HG03097 (cell line): Measurements from ENCODE around the gene ANAPC2.

ENCODE experiments used
- ATAC-seq: cut with Tn5 transposase; IDR thresholded peaks from one replicate; pipeline ENCODE4 v1.9.1; 2021; ENCODE audit not compliant: unreplicated experiment, low FRiP score

The ANAPC2 gene

DNA sequence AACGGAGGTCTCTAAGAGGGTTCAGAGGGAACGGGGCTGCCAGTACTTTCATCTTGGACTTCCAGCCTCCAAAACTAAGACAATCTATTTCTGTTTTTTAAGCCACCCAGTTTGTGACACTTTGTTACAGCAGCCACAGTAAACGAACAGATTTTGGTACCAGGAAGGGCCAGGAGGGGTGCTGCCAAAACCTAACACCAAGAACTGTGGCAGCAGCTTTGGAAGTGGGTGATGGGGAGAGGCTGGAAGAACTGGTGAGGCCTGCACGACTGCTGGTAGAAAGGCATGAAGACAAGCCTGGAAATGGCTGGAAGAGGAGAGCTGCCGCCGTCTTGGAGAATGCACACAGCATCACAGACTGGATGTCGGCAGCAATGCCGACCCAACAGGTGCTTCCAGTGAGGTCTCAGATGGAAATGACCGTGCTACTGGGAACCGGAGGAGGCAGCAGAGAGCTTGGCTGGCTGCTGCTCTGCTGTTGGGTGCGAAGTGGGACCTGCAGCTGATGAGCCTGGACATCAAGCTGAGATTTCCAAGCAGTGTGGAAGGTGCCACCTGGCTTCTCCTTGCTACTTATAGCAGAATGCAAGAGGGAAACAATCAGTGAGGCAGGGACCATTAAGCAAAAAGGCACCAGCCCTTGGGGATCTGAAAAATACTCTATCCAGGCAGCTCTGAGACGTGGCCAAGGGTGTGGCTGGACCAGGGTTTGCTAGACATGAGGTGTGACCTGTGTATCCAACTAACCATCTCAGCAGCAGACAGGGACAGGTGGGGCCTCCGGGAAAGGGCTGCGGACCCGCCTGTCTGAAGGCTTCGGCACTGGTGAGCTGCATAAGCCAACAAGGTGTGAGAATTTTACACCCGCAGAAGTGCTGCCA, 11.8 kb downstream of the ANAPC2 start:
- no peak for ATAC-seq

DNA sequence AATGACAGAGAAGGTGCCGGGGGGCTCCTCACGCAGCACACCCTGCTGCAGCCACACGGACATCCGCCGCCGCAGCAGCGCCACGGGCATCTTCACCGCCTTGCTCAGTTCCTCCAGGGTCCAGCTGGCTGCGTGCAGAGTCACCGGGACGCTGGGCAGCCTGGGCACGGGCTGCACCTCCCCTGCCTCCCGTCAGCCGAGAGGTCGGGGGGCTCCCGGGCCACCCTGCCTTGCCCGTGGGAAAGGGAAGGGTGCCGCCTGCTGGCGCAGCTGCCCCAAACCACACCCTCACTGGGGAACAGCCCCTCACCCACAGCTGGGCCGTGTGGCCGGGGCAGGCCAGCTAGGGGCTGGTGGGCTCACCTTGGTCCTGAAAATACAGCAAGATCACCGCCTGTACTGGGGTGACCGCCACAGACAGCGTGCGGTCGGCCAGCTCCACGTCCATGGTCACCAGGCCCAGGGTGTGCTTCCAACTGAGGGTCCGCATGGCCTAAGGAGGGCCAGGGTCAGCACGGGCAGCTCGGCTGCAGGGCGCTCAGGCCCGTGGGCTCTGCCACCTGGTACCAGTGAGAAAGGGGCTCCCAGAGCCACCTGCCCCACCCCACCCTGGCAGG, 12.9 kb downstream of the ANAPC2 start:
- ATAC-seq = no peak

DNA sequence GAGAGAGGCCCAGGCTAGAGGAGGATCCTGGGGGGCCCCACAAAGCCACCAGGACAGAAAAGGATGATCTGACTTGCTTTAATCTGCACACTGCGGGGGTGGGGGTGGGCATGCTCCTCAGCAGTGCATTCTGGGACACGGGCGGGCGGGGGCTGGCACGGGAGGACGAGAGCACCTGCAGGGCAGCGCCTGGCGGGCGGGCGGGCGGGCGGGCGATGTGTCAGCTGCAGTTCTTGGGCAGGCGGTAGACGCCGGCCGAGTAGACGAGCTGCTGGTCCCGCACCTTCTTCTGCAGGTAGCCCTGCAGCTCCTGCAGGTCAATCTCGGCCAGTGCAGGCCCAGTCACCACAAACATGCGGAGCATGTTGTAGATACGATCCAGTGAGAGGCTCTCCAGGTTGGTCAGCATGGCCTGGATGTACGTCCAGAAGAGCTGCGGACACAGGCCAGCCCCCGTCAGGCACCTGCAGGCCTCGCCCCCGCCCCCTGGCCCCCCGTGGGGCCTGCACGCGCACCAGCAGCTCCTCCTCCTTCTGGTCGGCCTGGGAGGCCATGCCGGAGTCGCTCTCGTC, 13.6 kb downstream of the ANAPC2 start:
- ATAC-seq = no peak

DNA sequence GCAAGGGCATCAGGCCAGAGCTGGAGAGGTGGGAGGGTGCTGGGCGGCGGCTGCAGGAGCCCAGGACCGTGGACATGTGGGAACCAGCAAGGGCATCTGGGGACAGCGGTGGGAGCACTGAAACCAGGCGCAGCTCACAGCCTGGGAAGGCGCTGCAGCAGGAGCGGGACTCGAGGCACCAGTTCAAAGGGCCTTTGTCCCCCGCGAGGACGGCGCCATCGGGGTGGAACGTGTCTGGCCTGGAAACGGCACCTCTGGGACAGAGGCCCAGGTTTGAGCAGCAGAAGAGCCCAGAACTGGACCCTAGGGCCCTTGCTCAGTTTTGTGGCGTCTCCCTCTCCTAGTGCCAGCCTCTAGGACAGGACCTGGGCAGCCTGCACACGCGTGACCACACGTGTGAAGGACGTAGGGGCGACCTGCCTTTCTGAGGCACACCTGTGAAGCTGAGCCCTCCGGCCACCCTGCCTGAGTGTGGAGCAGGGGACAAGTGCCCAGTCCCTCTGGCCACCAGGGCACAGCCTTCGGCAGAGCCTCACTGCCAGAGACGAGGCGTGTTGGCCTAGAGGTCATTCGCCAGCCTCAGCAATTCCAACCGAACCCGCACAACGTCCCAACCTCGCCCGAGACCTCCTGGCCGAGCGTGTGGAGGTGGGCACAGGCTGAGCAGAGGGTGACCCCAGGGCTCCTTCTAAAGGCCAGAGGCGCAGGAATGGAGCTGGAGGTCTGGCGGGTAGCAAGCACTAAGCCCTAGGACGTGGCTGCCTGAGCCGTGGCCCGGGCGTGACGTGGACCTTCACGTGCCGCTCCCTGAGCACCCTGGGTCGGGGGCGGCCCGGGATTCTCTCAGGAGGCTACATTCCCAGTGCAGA, 14.3 kb downstream of the ANAPC2 start:
- no peak for ATAC-seq

DNA sequence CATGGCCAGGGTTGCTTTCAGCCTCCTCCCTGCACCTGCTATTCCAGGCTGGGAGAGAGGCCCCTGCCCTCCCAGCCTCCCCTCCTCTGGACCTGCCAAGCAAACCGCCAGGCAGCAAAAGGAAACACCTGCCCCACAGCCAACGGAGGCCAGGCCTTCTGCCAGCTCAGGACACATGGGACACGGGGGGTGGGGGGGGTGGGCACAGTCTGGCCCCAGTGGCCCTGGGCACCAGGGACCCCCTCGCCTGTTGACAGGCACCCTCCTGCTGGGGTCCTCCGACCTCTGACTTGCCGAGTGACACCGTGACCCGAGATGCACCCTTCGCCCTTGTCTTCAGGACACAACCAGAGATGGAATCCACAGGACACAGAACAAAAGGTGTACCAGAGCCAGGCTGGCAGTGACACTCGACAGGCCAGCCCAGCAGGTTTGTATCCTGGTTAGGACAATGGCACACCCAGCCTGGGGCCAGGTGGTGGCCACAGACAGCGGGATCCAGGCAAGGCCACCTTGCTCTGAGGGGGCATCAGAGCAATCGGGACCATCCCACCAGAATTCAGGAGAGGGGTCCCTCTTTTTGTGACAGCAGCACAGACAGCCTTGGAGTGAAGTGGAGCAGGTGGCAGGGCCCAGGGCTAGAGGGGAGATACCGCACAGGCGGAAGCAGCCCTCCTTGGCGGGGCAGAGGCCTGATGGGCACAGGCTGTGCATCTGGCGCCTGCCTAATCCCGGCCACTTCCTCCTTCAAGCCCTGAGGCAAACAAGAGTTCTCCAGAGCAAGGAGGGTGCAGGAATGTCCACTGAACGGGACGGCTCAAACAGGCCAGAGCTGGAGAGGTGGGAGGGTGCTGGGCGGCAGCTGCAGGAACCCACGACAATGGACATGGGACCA, 15.2 kb downstream of the ANAPC2 start:
- ATAC-seq = no peak

DNA sequence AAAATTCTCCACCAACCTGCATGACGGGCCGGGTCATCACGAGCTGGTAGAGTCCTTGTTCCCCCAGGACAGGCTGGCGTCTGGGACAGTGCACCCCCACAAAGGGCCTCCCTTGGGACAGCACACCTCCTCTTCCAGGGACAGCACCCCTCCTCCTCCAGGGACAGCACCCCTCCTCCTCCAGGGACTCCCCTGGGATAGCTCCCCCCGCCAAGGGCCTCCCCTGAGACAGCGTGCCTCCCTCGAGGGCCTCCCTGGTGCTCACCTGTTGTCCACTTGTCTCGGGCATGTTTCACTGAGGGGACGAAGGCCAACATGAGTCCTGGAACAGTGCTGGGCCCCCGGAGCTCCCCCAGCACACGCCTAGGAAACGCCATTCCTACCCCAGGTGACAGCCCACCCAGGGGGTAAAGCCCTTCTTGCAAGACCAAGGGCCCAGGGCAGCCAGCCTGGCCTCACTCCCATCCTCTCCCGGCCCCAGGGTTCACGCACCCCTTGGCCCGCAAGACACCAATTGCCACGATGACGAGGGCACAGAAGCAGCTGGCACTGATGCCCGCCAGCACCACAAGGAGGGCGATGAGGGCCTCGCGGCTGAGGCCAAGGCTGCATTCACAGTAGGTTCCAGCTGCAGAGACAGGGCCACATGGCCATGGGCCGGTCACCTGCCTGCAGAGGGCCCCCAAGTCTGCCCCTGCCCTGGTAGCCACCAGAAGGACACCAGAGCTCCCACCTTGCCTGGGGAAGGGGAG, 17.0 kb downstream of the ANAPC2 start:
- no peak for ATAC-seq

DNA sequence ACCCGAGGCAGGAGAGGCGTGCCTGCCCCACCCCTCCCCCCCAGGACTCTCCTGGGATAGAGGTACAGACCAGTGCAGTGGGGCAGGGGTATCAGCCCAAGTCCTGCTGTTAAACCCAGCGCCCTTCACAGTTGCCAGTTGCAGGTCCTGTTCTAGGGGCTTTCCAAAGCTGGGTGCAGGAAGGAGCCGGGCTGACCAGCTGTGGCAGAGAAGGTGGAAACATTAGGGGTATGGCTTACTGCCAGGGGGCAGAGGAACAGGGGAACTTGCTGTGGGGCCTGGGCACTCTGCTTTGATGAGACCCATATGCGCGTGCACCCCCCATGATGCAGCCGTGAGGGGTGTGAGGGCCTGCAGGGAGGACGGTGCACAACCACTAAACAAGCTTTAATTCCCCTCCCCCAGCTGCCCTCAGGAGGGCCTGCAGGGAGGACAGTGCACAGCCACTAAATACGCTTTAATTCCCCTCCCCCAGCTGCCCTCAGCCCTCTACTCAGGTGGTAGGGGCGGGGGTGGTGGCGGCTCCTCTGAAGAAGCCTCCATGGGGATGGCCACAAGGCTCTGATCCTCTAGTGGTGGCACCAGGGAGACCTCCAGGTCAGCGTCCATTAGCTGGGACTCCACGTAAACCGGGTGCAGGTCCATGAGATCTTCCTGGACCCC, 17.7 kb downstream of the ANAPC2 start:
- no peak for ATAC-seq

DNA sequence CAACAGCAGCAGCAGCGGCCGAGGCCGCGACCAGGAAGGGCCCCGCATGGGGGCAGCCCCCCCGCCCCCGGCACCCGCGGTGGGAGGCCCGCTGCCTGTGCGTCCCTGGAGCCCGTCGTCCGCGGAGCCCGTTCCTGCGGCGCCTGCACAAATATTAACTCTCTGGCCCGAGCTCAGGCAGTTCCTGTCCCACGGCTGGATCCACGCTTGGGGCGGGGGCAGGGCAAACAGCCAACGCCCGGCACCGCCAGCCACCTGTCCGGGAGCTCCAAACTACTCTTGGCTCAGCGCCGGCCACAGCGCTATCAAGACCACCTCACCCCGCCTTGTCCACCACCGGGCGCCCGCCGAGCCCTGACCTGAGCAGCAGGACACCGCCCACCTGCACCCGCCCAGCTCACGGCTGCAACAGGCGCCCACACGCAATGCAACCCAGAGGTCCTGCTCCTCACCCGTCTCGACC, 18.4 kb downstream of the ANAPC2 start, which contains the start of gene LRRC26:
TSS of gene LRRC26 (minus strand) at position 156 of the 463 bp plus-strand sequence. CDS start at position 48, 108 bp downstream.
- no peak for ATAC-seq

DNA sequence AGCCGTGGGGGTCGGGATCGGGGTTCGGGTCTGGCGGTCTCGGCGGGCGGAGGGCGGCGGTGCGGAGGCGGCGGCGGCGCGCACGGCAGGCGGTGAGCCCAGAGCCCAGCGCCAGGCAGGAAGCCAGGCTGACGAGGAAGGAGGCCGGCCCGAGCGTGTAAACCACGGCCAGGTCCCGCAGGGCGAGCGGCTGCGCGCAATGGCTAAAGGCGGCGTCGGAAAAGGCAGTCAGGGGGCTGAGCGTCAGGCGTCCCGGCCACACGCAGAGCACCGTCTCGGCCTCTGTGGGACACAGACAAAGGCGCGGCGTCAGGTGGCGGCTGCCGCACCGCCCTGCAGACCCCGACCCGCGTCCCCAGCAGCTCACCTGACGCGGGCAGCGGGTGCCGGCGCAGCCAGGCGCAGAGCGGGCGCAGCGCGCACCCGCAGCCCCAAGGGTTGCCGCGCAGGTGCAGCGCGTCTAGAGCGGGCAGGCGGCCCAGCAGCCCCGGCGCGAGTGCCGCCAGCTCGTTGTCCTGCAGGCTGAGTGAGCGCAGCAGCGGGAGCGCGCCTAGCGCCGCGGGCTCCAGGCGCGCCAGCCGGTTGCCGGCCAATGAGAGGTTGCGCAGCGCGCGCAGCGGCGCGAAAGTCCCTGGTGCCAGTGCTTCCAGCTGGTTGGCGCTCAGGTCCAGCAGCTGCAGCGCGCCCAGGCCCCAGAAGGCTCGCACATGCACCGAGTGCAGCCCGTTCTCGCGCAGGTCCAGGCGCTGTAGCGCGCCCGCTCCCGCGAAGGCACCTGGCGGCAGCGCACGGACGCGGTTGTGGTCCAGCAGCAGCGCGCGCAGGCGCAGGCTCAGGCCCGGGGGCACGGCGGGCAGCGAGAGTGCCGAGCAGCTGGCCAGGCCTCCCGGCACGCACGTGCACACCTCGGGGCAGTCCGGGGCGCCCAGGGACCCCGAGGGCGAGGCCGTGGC, 19.2 kb downstream of the ANAPC2 start:
- no peak for ATAC-seq

DNA sequence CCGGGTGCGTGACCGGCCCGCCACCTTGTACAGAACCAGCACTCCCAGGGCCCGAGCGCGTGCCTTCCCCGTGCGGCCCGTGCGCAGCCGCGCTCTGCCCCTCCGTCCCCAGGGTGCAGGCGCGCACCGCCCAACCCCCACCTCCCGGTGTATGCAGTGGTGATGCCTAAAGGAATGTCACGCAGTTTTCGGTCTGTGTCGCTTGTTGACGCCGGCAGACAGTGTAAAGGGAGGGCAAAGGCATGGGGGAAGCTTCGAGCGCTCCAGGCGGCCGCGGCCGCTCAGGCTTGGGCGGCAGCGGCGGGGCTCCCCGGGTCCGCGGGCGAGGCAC, 19.8 kb downstream of the ANAPC2 start:
- ATAC-seq = no peak

DNA sequence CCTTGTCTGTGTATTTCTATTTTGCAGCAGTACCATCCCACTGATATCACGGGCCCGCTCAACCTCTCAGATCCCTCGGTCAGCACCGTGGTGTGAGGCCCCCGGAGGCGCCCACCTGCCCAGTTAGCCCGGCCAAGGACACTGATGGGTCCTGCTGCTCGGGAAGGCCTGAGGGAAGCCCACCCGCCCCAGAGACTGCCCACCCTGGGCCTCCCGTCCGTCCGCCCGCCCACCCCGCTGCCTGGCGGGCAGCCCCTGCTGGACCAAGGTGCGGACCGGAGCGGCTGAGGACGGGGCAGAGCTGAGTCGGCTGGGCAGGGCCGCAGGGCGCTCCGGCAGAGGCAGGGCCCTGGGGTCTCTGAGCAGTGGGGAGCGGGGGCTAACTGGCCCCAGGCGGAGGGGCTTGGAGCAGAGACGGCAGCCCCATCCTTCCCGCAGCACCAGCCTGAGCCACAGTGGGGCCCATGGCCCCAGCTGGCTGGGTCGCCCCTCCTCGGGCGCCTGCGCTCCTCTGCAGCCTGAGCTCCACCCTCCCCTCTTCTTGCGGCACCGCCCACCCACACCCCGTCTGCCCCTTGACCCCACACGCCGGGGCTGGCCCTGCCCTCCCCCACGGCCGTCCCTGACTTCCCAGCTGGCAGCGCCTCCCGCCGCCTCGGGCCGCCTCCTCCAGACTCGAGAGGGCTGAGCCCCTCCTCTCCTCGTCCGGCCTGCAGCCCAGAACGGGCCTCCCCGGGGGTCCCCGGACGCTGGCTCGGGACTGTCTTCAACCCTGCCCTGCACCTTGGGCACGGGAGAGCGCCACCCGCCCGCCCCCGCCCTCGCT, 20.4 kb downstream of the ANAPC2 start:
- no peak for ATAC-seq

DNA sequence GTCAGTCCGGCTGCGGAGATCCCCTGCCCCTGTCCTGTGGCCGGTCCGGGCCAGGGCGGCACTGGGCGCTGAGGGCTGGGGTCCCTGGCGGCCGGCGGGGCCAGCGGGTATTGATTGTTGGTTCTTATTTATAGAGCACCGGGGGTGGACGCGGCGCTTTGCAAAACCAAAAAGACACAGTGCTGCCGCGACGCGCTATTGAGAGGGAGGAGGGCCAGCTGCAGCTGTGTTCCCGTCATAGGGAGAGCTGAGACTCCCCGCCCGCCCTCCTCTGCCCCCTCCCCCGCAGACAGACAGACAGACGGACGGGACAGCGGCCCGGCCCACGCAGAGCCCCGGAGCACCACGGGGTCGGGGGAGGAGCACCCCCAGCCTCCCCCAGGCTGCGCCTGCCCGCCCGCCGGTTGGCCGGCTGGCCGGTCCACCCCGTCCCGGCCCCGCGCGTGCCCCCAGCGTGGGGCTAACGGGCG, 21.0 kb downstream of the ANAPC2 start:
- no peak for ATAC-seq

DNA sequence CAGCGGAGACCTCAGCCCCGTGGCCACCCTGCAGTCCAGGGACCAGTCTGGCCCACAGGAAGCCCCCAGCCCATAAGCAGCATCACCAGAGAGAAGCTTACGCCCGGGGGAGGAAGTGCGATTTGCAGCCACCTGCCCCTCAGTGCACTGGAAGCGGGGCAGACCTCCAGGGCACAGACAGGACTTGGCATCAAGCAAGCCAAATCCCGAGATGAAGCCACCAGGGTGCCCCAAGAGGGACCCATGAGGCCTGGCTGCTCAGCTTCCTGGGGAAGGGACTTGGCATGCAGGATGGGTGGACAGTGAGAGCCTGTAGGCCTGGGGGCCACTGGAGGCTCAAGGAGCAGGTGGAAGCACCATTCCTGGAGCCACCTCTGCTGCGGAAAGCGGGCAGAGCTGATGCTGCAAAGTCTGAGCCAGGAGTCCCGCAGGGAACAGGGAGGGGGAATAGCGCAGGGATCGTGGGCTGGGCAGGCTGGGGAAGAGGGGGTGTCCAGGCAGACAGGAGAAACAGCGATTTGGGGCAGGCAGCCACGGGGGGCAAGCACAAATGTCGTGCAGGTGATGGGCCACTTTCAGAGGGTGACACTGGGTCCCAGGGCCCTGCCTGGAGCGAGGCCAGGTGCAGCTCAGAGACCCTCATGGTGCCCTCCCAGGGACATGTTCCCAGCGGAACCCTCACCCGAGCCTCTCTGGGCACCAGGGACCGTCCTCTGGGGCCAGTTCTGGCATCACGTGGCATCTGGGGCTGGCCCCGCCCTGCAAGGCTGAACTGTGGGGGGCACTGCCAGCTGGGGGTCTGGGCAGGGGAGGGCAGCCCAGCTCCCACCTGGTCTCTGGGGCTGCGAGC, 21.8 kb downstream of the ANAPC2 start:
- ATAC-seq = no peak

DNA sequence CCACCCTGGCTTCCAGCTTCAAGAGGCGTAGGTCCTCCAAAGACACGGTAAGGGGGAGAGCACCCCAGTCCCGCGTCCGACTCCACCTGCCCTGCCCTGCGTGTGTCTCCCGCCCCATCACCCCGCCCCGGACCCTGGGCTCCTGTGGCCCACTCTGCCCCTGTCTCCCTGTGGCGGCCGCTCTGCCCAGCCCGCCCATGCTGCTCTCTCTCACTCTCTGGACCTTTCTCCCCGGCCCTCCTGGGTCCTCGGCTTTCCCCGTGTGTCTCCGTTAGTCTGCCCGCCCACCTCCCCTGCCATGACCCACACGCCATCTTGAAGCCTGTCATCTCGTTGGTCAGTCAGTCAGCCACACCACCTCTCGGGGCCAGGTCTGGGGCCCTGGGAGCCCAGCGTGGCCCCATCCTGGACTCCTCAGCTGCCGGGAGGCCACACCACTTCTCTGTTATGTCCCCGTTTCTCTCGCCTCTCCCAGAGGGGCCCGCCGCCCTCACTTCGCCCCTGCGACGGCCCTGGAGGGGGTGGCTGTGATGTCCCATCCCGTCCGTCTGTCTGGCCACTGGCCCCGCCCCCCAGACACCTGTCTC, 23.0 kb downstream of the ANAPC2 start:
- ATAC-seq = no peak
